Brain microvascular endothelial cell (primary cell): ENCODE measurements around the gene PPFIA3.

Experiments
- DNase-seq: peaks from one replicate; pipeline ENCODE4 v3.0.0-alpha.2; 2020
- H3K27ac ChIP-seq: fragments of 250-450 bp; sonication (Bioruptor Pico); 2 replicates; pipeline ENCODE4 v1.5.1; 2020; ENCODE audit warnings: mild to moderate bottlenecking, moderate library complexity
- H3K27me3 ChIP-seq: fragments of 250-450 bp; sonication (Bioruptor Pico); replicated peaks from 2 replicates; pipeline ENCODE4 v1.5.1; 2020; ENCODE audit warnings: mild to moderate bottlenecking
- H3K36me3 ChIP-seq: fragments of 250-450 bp; sonication (Bioruptor Pico); replicated peaks from 2 replicates; pipeline ENCODE4 v1.5.1; 2020; ENCODE audit warnings: mild to moderate bottlenecking
- H3K4me3 ChIP-seq: 2 replicates; pipeline ENCODE4 v1.5.1; 2011; ENCODE audit warnings: low read depth, mild to moderate bottlenecking, control low read depth, low read length, moderate library complexity
- in situ Hi-C: cut with HindIII; loops from 2 replicates; pipeline ENCODE4 v1.10.0; 2017; ENCODE audit warnings: low sequenced_read_pairs, low pct_ligation_motif_present
- TF ChIP-seq, protein P1 (sequence below): IDR thresholded peaks from 2 replicates; pipeline ENCODE4 v1.5.1; 2011; ENCODE audit warnings: low read depth, mild to moderate bottlenecking, moderate library complexity, low read length, control low read depth, inconsistent platforms; ENCODE audit errors: missing control alignments

Gene PPFIA3

DNA sequence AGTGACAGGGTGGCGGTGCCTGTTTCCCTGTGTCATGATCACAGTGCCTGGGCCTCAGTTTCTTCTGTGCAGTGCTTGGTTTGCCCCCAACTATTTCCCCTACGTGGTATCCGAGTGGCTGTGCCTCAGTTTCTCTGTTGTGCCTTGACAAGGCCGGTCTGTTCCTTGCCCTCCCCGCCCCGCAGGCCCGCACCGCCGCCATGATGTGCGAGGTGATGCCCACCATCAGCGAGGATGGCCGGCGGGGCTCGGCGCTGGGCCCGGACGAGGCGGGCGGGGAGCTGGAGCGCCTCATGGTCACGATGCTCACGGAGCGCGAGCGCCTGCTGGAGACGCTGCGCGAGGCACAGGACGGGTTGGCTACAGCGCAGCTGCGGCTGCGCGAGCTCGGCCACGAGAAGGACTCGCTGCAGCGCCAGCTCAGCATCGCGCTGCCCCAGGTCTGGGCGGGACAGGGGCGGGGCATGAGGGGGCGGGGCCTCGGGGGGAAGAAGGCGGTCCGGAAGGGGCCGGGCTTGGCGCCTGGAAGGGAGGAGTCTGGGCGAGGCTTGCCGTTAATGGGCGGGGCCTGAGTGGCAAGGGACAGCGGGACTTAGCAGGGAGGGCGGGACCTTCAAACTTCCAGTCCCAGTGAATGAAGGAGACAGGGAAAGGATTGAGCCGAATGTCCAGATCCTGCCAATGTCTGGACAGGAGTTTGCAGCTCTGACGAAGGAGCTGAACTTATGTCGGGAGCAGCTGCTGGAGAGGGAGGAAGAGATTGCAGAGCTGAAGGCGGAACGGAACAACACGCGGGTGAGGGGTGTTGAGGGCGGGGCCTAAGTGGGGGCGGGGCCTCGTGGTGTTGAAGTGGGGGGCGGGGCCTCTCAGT lies 8.6 kb downstream of the PPFIA3 start:
- Histone ChIP-seq H3K36me3 (no peaks in the 10 kb centered on the region), H3K4me3 (peak overlapping the region; percentile 48), H3K27ac (no peak overlapping the region), H3K27me3 (no peaks in the 10 kb centered on the region)
- TF ChIP-seq, protein P1, sequence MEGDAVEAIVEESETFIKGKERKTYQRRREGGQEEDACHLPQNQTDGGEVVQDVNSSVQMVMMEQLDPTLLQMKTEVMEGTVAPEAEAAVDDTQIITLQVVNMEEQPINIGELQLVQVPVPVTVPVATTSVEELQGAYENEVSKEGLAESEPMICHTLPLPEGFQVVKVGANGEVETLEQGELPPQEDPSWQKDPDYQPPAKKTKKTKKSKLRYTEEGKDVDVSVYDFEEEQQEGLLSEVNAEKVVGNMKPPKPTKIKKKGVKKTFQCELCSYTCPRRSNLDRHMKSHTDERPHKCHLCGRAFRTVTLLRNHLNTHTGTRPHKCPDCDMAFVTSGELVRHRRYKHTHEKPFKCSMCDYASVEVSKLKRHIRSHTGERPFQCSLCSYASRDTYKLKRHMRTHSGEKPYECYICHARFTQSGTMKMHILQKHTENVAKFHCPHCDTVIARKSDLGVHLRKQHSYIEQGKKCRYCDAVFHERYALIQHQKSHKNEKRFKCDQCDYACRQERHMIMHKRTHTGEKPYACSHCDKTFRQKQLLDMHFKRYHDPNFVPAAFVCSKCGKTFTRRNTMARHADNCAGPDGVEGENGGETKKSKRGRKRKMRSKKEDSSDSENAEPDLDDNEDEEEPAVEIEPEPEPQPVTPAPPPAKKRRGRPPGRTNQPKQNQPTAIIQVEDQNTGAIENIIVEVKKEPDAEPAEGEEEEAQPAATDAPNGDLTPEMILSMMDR, result no peak
- in situ Hi-C loops, result no loop called here
- DNase-seq, result peak; percentile 94

DNA sequence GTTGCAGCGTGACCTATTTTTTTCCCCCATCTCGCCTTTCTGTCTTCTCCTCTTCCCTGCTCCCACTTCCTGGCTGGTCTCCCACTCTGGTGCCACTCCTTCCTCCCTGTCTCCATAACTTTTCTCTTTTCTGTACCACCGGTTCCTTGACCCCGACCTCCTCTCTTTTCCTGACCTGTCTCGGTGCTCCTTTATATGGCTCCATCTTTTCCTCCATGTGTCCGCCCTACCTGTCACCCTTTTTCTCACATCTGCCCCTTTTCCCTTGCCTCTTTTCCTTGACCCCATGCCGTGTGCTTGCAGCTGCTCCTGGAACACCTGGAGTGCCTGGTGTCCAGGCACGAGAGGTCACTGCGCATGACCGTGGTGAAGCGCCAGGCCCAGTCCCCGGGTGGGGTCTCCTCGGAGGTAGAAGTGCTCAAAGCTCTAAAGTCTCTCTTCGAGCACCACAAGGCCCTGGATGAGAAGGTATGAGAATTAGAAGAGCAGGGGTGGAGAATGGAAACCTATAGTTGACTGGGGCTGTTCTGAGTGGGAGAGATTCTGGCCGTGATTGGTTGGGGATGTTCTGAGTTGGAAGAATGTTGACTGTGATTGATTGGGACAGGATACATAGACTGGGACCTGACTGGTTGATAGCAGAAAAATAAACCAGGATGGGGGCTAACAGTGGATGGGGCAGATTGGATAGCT lies 9.3 kb downstream of the PPFIA3 start:
- in situ Hi-C loops, result no loop called here
- H3K4me3 ChIP-seq, result peak overlapping the region; percentile 24
- TF ChIP-seq, protein P1, result no peak
- no peak overlapping the region for H3K27ac ChIP-seq
- H3K27me3 ChIP-seq, result no peaks in the 10 kb centered on the region
- no peak for DNase-seq
- H3K36me3 ChIP-seq, result no peaks in the 10 kb centered on the region

DNA sequence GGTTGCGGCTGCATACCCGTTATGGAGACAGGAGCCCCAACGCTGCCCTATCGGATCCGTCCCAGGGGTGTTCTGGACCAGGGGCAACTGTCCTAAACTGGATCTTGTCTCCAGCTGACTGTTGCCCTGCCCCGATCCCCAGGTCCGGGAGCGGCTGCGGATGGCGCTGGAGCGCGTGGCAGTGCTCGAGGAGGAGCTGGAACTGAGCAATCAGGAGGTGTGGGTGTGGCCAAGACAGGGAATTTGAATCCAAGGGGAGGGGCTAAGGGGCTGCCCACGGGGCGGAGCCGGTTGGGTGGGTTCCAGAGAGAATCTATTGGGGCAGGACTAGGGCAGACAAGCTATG lies 9.9 kb downstream of the PPFIA3 start:
- H3K36me3 ChIP-seq, result no peaks in the 10 kb centered on the region
- in situ Hi-C loops, result no loop called here
- H3K4me3 ChIP-seq, result no peak overlapping the region
- TF ChIP-seq, protein P1, result no peak
- no peaks in the 10 kb centered on the region for H3K27me3 ChIP-seq
- no peak overlapping the region for H3K27ac ChIP-seq
- no peak for DNase-seq

DNA sequence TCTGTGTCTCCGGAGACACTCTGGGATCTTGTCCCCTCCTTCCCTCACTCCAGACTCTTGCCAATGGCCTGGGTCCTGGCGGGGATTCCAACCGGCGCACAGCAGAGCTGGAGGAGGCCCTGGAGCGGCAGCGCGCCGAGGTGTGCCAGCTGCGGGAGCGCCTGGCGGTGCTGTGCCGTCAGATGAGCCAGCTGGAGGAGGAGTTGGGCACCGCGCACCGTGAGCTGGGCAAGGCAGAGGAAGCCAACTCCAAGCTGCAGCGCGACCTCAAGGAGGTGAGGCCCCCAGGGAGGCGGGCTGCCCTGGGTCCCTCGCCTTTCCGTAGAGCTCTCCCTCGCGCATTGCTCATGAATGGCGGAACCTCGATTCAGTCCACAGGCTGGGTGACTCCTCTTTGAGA lies 11.0 kb downstream of the PPFIA3 start:
- DNase-seq, result no peak
- no peak overlapping the region for H3K4me3 ChIP-seq
- in situ Hi-C loops, result no loop called here
- TF ChIP-seq, protein P1, result no peak
- H3K36me3 ChIP-seq, result no peaks in the 10 kb centered on the region
- H3K27ac ChIP-seq, result no peak overlapping the region
- H3K27me3 ChIP-seq, result no peaks in the 10 kb centered on the region

DNA sequence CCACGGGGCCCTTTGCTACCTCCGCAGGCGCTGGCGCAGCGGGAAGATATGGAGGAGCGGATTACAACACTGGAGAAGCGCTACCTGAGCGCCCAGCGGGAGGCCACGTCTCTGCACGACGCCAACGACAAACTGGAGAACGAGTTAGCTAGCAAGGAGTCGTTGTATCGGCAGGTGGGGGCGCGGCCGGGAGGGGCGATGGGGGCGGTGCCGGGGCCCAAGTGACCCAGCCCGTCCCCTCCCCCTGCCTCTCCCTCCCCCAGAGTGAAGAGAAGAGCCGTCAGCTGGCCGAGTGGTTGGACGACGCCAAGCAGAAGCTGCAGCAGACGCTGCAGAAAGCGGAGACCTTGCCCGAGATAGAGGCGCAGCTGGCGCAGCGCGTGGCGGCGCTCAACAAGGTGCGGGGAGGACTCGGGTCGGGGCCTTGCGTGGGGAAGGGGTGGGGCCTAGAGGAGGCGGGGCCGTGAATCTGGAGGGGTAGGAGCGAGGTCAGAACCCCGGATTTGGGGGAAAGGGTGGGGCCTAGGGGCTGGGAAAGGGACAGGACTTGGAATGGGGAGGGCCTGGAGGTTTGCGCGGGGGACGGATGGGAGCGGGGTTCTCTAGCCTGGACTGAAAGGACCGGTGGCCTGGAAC lies 13.7 kb downstream of the PPFIA3 start:
- H3K27ac ChIP-seq, result no peak overlapping the region
- peak overlapping the region; percentile 5 for H3K4me3 ChIP-seq
- TF ChIP-seq, protein P1, result no peak
- H3K27me3 ChIP-seq, result no peaks in the 10 kb centered on the region
- DNase-seq, result no peak
- no peaks in the 10 kb centered on the region for H3K36me3 ChIP-seq
- in situ Hi-C loops, result no loop called here
